ENCODE data around the gene RPS5. TPM values are rescaled to one million over a fixed set of nuclear protein-coding genes. Genes with fewer than 3 reads are reported as not detected.
"Not testable (repeated sequence)": the region's sequence is repeated elsewhere in the genome, so short reads cannot be mapped to it uniquely, and the experiment has no call there.

Gene RPS5
- total RNA-seq, 1 donor from 2014 or later = 1,938 TPM

DNA sequence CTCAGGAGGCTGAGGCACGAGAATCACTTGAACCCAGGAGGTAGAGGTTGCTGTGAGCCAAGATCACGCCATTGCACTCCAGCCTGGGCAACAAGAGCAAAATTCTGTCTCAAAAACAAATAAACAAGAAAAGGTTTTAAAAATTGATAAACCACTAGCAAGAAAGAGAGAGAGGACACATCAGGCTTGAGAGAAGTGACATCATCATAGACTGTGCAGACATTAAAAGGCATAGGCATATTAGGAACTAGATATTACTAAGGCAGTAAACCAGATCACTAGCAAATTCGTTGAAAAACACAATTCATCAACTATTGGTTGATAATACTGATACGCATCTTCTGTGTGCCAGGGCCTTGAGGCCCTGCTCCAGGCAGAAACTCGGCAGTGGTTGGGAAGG lies 41.5 kb upstream of the RPS5 start:
- peaks cover 6% of the 10 kb centered on the region for H3K4me1 ChIP-seq
- no peak overlapping the region for H3K4me3 ChIP-seq
- no peaks in the 10 kb centered on the region for H3K36me3 ChIP-seq
- H2AFZ ChIP-seq (replicated peaks) = no peak overlapping the region
- no peaks in the 10 kb centered on the region for H3F3A ChIP-seq (ENCODE audit: low read depth)
- DNase-seq (ENCODE audit: low spot score) = no peak
- Mint-ChIP-seq H3K27ac (no peak overlapping the region), H3K4me1 (peaks cover 17% of the 10 kb centered on the region), H3K36me3 (peaks cover 12% of the 10 kb centered on the region), H3K9me3 (no peaks in the 10 kb centered on the region), H3K27me3 (ENCODE audit: insufficient read depth, low read depth) (peaks cover 17% of the 10 kb centered on the region), H3K4me3 (peak overlapping the region; percentile 88)
- TF ChIP-seq EZH2 (IDR thresholded peaks at IDR 0.05) = no peak
- no peak for TF ChIP-seq EZH2phosphoT487 (IDR thresholded peaks at IDR 0.05)
- TF ChIP-seq, protein P1, sequence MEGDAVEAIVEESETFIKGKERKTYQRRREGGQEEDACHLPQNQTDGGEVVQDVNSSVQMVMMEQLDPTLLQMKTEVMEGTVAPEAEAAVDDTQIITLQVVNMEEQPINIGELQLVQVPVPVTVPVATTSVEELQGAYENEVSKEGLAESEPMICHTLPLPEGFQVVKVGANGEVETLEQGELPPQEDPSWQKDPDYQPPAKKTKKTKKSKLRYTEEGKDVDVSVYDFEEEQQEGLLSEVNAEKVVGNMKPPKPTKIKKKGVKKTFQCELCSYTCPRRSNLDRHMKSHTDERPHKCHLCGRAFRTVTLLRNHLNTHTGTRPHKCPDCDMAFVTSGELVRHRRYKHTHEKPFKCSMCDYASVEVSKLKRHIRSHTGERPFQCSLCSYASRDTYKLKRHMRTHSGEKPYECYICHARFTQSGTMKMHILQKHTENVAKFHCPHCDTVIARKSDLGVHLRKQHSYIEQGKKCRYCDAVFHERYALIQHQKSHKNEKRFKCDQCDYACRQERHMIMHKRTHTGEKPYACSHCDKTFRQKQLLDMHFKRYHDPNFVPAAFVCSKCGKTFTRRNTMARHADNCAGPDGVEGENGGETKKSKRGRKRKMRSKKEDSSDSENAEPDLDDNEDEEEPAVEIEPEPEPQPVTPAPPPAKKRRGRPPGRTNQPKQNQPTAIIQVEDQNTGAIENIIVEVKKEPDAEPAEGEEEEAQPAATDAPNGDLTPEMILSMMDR (IDR thresholded peaks at IDR 0.05) = no peak
- no peaks in the 10 kb centered on the region for H4K20me1 ChIP-seq (ENCODE audit: low read depth)
- H3K9ac ChIP-seq = no peak overlapping the region
- no peak overlapping the region for H3K4me2 ChIP-seq
- H3K9me3 ChIP-seq (ENCODE audit: low read depth) = no peaks in the 10 kb centered on the region
- peaks cover 16% of the 10 kb centered on the region for H3K27me3 ChIP-seq
- H3K79me2 ChIP-seq (ENCODE audit: low read depth) = no peaks in the 10 kb centered on the region
- no peak overlapping the region for H3K27ac ChIP-seq

DNA sequence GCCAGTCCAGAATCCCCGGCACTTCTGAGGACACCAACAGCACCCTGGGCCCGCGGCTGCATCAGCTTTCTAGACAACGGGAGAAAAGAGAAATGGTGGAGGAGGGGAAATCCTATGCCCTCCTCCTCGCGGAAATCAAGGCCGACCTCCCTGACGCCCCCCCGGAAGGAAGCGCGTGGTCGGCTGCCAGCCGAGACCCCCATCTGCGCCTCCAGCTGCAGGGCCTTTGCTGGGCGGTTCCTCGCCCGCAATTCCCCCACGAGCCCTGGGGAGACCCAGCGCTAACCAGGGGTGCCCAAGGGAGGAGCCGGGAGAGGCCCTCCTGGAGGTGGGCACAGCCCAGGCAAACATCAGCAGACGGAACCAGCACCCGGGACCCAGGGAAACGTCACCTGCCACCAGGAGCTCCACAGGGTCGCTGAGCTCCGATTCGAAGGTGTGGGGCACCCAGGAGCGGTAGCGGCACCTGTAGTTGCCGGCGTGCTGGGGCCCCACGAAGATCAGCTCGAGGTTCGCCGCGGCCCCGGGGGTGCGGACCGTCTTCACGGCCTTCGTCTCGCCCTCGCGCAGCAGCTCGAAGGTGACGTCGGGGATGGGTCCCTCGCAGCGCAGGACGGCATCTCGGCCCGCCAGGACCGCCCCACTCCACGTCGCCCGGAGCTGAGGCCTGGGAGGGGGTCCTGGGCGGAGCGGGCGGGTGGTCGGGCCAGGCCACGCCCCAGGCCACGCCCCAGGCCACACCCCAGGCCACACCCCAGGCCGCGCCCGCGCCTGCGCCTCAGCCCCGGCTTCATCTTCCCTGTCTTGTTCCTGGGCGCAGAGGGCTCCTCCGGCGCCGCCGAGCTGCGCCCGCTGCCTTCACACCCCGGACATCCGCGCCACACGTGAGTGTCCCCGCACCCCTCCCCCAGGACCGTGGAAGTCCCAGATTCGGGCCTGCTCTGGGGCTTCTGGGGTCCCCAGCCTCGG lies 39.8 kb upstream of the RPS5 start:
- TF ChIP-seq EZH2 (IDR thresholded peaks at IDR 0.05) (no peak), EZH2phosphoT487 (IDR thresholded peaks at IDR 0.05) (no peak)
- TF ChIP-seq, protein P1 (IDR thresholded peaks at IDR 0.05) = no peak
- H3K36me3 ChIP-seq = no peaks in the 10 kb centered on the region
- no peak overlapping the region for H3K27ac ChIP-seq
- peak; percentile 89 for DNase-seq (ENCODE audit: low spot score)
- H3K27me3 ChIP-seq = peaks cover 16% of the 10 kb centered on the region
- peaks cover 17% of the 10 kb centered on the region for H3K4me1 Mint-ChIP-seq
- peak overlapping the region; percentile 95 for H2AFZ ChIP-seq (replicated peaks)
- H3K27me3 Mint-ChIP-seq (ENCODE audit: insufficient read depth, low read depth) = peaks cover 26% of the 10 kb centered on the region
- no peak overlapping the region for H3K27ac Mint-ChIP-seq
- H4K20me1 ChIP-seq (ENCODE audit: low read depth) = no peaks in the 10 kb centered on the region
- H3F3A ChIP-seq (ENCODE audit: low read depth) = no peaks in the 10 kb centered on the region
- H3K4me2 ChIP-seq = peak overlapping the region; percentile 95
- peaks cover 6% of the 10 kb centered on the region for H3K4me1 ChIP-seq
- H3K9ac ChIP-seq = peak overlapping the region; percentile 40
- no peaks in the 10 kb centered on the region for H3K9me3 Mint-ChIP-seq
- no peaks in the 10 kb centered on the region for H3K79me2 ChIP-seq (ENCODE audit: low read depth)
- H3K36me3 Mint-ChIP-seq = peaks cover 7% of the 10 kb centered on the region
- H3K9me3 ChIP-seq (ENCODE audit: low read depth) = no peaks in the 10 kb centered on the region
- H3K4me3 Mint-ChIP-seq = peak overlapping the region; percentile 96
- H3K4me3 ChIP-seq = peak overlapping the region; percentile 87

DNA sequence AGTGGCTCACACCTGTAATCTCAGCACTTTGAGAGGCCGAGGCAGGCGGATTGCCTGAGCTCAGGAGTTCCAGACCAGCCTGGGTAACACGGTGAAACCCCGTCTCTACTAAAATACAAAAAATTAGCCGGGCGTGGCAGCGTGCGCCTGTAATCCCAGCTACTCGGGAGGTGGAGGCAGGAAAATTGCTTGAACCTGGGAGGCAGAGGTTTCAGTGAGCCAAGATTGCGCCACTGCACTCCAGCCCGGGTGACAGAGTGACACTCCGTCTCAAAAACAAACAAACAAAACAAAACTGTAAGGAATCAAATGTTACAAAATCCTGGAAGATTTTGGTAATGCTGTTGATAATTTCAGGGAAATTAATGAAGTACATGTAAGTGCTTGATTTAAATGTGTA lies 39.0 kb upstream of the RPS5 start:
- H3K27me3 Mint-ChIP-seq (ENCODE audit: insufficient read depth, low read depth) = peaks cover 26% of the 10 kb centered on the region
- peaks cover 16% of the 10 kb centered on the region for H3K27me3 ChIP-seq
- not testable (repeated sequence) for H3K36me3 Mint-ChIP-seq; DNase-seq (ENCODE audit: low spot score); H3K27ac ChIP-seq; H3K79me2 ChIP-seq (ENCODE audit: low read depth); H3F3A ChIP-seq (ENCODE audit: low read depth); H3K4me1 ChIP-seq; H3K9me3 ChIP-seq (ENCODE audit: low read depth); H4K20me1 ChIP-seq (ENCODE audit: low read depth); H3K27ac Mint-ChIP-seq; H3K9me3 Mint-ChIP-seq; H3K36me3 ChIP-seq
- H3K4me3 ChIP-seq = peak overlapping the region; percentile 87
- H3K4me3 Mint-ChIP-seq = peak overlapping the region; percentile 96
- H3K4me2 ChIP-seq = peak overlapping the region; percentile 95
- peaks cover 17% of the 10 kb centered on the region for H3K4me1 Mint-ChIP-seq
- H3K9ac ChIP-seq = peak overlapping the region; percentile 40
- peak overlapping the region; percentile 66 for H2AFZ ChIP-seq (replicated peaks)

DNA sequence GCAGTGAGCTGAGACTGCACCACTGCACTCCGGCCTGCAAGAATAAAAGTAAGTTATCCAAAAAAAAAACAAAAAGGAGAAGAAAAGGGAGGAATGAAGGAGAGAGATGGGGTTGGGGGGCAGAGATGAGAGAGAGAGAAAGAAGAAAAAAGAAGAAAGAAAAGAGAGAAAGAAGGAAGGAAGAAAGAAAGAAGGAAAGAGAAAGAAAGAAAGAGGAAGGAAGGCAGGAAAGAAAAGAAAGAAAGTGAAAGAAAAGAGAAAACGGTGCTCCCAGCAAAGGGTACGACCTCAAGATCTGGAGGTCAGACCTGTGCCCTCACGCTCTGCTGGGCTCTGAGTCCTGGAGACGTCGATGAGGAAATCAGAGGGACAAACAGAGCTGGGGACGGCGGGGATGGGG lies 37.5 kb upstream of the RPS5 start:
- H3K4me3 Mint-ChIP-seq = peak overlapping the region; percentile 7
- peak overlapping the region; percentile 21 for H3K27ac Mint-ChIP-seq
- H3K36me3 Mint-ChIP-seq = peaks cover 5% of the 10 kb centered on the region
- Histone ChIP-seq H2AFZ (replicated peaks) (no peak overlapping the region), H3K36me3 (no peaks in the 10 kb centered on the region), H3K27ac (no peak overlapping the region), H3K4me2 (no peak overlapping the region), H3K27me3 (peaks cover 16% of the 10 kb centered on the region), H3K4me3 (no peak overlapping the region), H3F3A (ENCODE audit: low read depth) (no peaks in the 10 kb centered on the region), H3K9me3 (ENCODE audit: low read depth) (no peaks in the 10 kb centered on the region), H3K9ac (no peak overlapping the region), H3K4me1 (peaks cover 6% of the 10 kb centered on the region), H3K79me2 (ENCODE audit: low read depth) (no peaks in the 10 kb centered on the region), H4K20me1 (ENCODE audit: low read depth) (no peaks in the 10 kb centered on the region)
- no peaks in the 10 kb centered on the region for H3K9me3 Mint-ChIP-seq
- TF ChIP-seq EZH2 (IDR thresholded peaks at IDR 0.05) (no peak), EZH2phosphoT487 (IDR thresholded peaks at IDR 0.05) (no peak)
- TF ChIP-seq, protein P1 (IDR thresholded peaks at IDR 0.05) = no peak
- H3K4me1 Mint-ChIP-seq = peaks cover 17% of the 10 kb centered on the region
- no peak for DNase-seq (ENCODE audit: low spot score)
- peaks cover 26% of the 10 kb centered on the region for H3K27me3 Mint-ChIP-seq (ENCODE audit: insufficient read depth, low read depth)
